GM19023 (cell line): ENCODE measurements around the gene MAP1LC3B.
"Not testable (repeated sequence)": the region's sequence is repeated elsewhere in the genome, so short reads cannot be mapped to it uniquely, and the experiment has no call there.

Source experiments
- ATAC-seq: cut with Tn5 transposase; IDR thresholded peaks from one replicate; pipeline ENCODE4 v1.9.1; 2021; ENCODE audit warnings: mild to moderate bottlenecking, moderate library complexity; ENCODE audit not compliant: unreplicated experiment

MAP1LC3B gene

GRCh38 chr16:87380403-87380802, 11.7 kb upstream of the MAP1LC3B start:
- ATAC-seq, result no peak

GRCh38 chr16:87380881-87381280, 11.3 kb upstream of the MAP1LC3B start:
- ATAC-seq, result no peak

- no peak for ATAC-seq
Measured at GRCh38 chr16:87382023-87382785, 9.9 kb upstream of the MAP1LC3B start.

- peak; percentile 49 for ATAC-seq
Measured at GRCh38 chr16:87383505-87384161, 8.5 kb upstream of the MAP1LC3B start, which contains the start of gene FBXO31. Gene FBXO31 (minus strand): TSS chr16:87383776. CDS start chr16:87383744, 32 bp downstream.

GRCh38 chr16:87384162-87384874, 7.8 kb upstream of the MAP1LC3B start:
- peak; percentile 9 for ATAC-seq

GRCh38 chr16:87384875-87385167, 7.3 kb upstream of the MAP1LC3B start:
- ATAC-seq, result not testable (repeated sequence)

- peak; percentile 44 for ATAC-seq
Measured at GRCh38 chr16:87387942-87388817, 4.0 kb upstream of the MAP1LC3B start.

GRCh38 chr16:87388818-87389134, 3.4 kb upstream of the MAP1LC3B start:
- no peak for ATAC-seq

GRCh38 chr16:87389245-87389644, 2.9 kb upstream of the MAP1LC3B start:
- no peak for ATAC-seq

GRCh38 chr16:87389914-87390313, 2.2 kb upstream of the MAP1LC3B start:
- not testable (repeated sequence) for ATAC-seq

- no peak for ATAC-seq
Measured at GRCh38 chr16:87390641-87391323, 1.4 kb upstream of the MAP1LC3B start.

- peak; percentile 13 for ATAC-seq
Measured at GRCh38 chr16:87391324-87391949, 699 bp upstream of the MAP1LC3B start.

GRCh38 chr16:87392821-87393679, 914 bp downstream of the MAP1LC3B start:
- peak; percentile 1 for ATAC-seq

GRCh38 chr16:87393680-87394055, 1.5 kb downstream of the MAP1LC3B start:
- ATAC-seq, result no peak

GRCh38 chr16:87395181-87395842, 3.2 kb downstream of the MAP1LC3B start:
- no peak for ATAC-seq

- no peak for ATAC-seq
Measured at GRCh38 chr16:87404764-87405625, 12.9 kb downstream of the MAP1LC3B start.

GRCh38 chr16:87406495-87407088, 14.5 kb downstream of the MAP1LC3B start:
- ATAC-seq, result no peak
